Adipocyte (in vitro differentiated cells): Measurements from ENCODE around the gene RNF111.
A peak's percentile ranks its signal among the peaks of the same experiment; 100 is the strongest.
"Not testable (repeated sequence)": the region's sequence is repeated elsewhere in the genome, so short reads cannot be mapped to it uniquely, and the experiment has no call there.

Experiments
- DNase-seq: peaks from one replicate; pipeline ENCODE4 v3.0.0-alpha.2; 2015; ENCODE audit warnings: low read depth
- H3K27me3 ChIP-seq: replicated peaks from 2 replicates; pipeline ENCODE4 v1.7.0; 2013; ENCODE audit warnings: mild to moderate bottlenecking, low read length, moderate library complexity; ENCODE audit not compliant: control insufficient read depth, insufficient read depth
- H3K36me3 ChIP-seq: 2 replicates; pipeline ENCODE4 v1.7.0; 2013; ENCODE audit warnings: low read length, mild to moderate bottlenecking, moderate library complexity; ENCODE audit not compliant: control insufficient read depth, insufficient read depth, severe bottlenecking
- H3K4me1 ChIP-seq: 2 replicates; pipeline ENCODE4 v1.7.0; 2013; ENCODE audit warnings: mild to moderate bottlenecking, low read length, moderate library complexity; ENCODE audit not compliant: control insufficient read depth, insufficient read depth
- H3K4me3 ChIP-seq: 2 replicates; pipeline ENCODE4 v1.7.0; 2013; ENCODE audit warnings: mild to moderate bottlenecking, low read length, moderate library complexity
- H3K9ac ChIP-seq: 2 replicates; pipeline ENCODE4 v1.7.0; 2013; ENCODE audit warnings: mild to moderate bottlenecking, low read length, moderate library complexity
- H3K9me3 ChIP-seq: 2 replicates; pipeline ENCODE4 v1.7.0; 2013; ENCODE audit warnings: mild to moderate bottlenecking, low read length, moderate library complexity; ENCODE audit not compliant: control insufficient read depth

RNF111 gene

DNA sequence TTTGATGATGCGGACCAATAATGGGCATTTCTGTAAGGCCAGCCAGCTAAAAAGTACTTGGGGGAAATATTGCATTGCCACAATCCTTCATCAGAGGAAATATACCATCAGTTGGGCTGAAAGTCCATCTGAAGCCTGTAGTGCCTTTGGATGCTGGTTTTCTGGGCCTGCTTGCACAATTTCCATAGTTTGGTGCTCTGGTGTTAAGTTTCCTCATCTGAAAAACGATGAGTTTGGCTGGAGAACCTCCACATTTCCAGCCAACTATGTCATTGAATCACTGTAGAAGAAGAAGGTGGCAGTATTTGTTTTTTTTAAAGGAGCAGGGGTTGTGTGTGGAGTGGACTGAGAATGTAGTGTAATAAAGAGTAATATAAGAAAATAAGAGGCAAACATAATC lies 127.6 kb downstream of the RNF111 start:
- DNase-seq = peak; percentile 6
- Histone ChIP-seq H3K27me3 (no peaks in the 10 kb centered on the region), H3K9ac (no peak overlapping the region), H3K36me3 (peaks cover 13% of the 10 kb centered on the region), H3K4me3 (no peak overlapping the region), H3K4me1 (no peaks in the 10 kb centered on the region), H3K9me3 (no peaks in the 10 kb centered on the region)

DNA sequence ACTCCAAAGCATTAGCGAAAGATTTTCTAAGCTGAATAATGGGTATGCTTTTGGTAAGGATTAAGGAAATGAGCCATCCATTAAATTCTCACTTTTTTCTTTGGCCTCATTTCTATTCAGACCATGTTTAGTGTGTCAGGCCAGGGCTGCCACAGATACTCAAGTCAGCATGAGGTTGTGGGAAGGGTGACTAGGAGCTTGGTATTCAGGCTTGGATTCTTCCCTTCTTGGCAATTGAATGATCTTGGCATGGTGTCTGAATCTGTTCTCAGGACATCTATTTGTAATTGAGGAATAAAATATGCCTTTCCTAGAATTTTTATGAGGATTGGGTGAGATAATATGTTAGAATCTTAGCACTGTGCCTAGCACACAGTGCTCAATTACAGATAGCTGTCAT lies 128.7 kb downstream of the RNF111 start:
- Histone ChIP-seq H3K4me1 (no peaks in the 10 kb centered on the region), H3K9ac (no peak overlapping the region), H3K36me3 (peaks cover 13% of the 10 kb centered on the region), H3K27me3 (no peaks in the 10 kb centered on the region), H3K4me3 (no peak overlapping the region), H3K9me3 (no peaks in the 10 kb centered on the region)
- DNase-seq = no peak

DNA sequence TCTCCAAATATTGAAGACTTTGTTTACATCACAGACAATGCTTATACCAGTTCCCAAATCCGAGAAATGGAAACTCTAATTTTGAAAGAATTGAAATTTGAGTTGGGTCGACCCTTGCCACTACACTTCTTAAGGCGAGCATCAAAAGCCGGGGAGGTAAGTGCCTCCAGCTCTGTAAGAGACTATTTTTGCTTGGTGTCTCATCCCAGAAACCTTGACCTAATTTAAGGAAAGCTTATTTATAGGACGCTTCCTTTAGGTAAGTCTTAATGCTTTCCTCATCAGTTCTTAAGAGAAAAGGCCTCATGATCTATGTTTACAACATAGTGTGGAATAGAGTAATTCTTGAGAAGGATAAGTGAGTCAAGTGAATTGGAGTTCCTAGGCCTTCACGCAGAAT lies 129.3 kb downstream of the RNF111 start:
- Histone ChIP-seq H3K9me3 (no peaks in the 10 kb centered on the region), H3K36me3 (peaks cover 13% of the 10 kb centered on the region)

DNA sequence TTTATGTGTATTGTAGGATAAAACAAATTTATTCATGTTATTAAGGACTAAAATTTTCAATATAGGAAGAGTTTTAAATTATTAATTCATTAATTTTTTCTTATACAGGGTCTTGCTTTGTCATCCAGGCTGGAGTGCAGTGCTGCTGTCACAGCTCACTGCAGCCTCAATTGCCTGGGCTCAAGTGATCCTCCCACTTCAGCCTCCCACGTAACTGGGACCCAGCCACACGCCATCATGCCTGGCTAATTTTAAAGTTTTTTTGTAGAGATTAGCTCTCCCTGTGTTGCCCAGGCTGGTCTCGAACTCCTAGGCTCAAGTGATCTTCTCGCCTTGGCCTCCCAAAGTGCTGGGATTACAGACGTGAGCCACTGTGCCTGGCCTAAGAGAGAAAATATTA lies 132.2 kb downstream of the RNF111 start:
- DNase-seq = no peak
- Histone ChIP-seq H3K27me3 (no peaks in the 10 kb centered on the region), H3K4me3 (no peak overlapping the region), H3K9me3 (no peaks in the 10 kb centered on the region), H3K9ac (no peak overlapping the region), H3K4me1 (no peaks in the 10 kb centered on the region), H3K36me3 (peaks cover 12% of the 10 kb centered on the region)

More for the DNA sequence above, 129.3 kb downstream of the RNF111 start:
- H3K9ac ChIP-seq = no peak overlapping the region
- H3K27me3 ChIP-seq = no peaks in the 10 kb centered on the region
- H3K4me3 ChIP-seq = no peak overlapping the region
- DNase-seq = no peak
- H3K4me1 ChIP-seq = no peaks in the 10 kb centered on the region

DNA sequence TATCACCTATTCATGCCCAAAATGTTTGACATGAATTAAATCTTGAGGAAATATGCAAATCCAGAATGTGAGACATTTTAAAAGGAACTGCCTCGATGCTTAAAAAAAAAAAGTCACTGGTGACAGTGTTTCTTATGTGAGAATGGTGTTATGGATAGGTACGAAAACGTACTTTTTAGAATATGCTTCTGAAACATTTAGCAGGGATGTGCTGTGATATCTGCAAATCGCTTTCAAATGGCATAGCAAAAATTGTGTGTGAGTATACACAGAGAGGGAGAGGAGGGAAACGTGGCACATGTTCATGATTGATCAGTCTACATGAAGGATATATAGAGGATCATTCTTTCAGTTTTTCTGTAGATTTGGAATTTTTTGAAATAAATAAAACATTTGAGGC lies 133.5 kb downstream of the RNF111 start:
- H3K27me3 ChIP-seq = no peaks in the 10 kb centered on the region
- H3K4me3 ChIP-seq = no peak overlapping the region
- no peak for DNase-seq
- H3K36me3 ChIP-seq = peaks cover 9% of the 10 kb centered on the region
- no peaks in the 10 kb centered on the region for H3K4me1 ChIP-seq
- H3K9me3 ChIP-seq = no peaks in the 10 kb centered on the region
- H3K9ac ChIP-seq = no peak overlapping the region

DNA sequence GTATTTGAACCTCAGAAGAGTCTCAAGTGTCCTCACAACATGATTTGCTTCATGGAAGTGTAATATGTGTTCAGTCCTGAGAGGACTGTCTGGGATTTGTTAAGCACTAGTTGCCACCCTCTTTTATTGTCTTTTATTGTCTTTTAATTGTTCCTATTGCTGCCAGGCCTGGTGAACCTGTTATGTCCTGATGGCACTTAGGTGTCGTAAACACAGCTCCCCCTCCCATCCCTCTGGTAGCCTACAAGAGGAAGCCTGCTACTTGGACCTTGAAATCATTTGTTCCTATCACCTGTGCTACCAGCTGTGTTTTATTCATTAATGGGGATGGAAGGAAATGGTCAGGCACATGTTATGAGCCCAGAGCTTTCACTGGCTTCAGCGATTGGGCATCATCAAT lies 136.8 kb downstream of the RNF111 start:
- Histone ChIP-seq H3K4me3 (no peak overlapping the region), H3K9ac (no peak overlapping the region), H3K27me3 (no peaks in the 10 kb centered on the region), H3K9me3 (peaks cover 2% of the 10 kb centered on the region), H3K4me1 (no peaks in the 10 kb centered on the region), H3K36me3 (no peaks in the 10 kb centered on the region)
- no peak for DNase-seq

DNA sequence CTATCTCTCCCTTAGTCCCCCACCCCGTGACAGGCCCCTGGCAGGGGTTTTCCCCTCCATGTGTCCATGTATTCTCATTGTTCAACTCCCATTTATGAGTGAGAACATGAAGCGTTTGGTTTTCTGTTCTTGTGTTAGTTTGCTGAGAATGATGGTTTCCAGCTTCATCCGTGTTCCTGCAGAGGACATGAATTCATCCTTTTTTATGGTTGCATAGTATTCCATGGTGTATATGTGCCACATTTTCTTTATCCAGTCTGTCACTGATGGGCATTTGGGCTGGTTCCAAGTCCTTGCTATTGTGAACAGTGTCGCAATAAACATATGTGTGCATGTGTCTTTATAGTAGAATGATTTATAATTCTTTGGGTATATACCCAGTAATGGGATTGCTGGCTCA lies 138.2 kb downstream of the RNF111 start:
- H3K4me3 ChIP-seq, H3K27me3 ChIP-seq, DNase-seq, H3K4me1 ChIP-seq, H3K36me3 ChIP-seq, H3K9ac ChIP-seq, H3K9me3 ChIP-seq: not testable (repeated sequence)

DNA sequence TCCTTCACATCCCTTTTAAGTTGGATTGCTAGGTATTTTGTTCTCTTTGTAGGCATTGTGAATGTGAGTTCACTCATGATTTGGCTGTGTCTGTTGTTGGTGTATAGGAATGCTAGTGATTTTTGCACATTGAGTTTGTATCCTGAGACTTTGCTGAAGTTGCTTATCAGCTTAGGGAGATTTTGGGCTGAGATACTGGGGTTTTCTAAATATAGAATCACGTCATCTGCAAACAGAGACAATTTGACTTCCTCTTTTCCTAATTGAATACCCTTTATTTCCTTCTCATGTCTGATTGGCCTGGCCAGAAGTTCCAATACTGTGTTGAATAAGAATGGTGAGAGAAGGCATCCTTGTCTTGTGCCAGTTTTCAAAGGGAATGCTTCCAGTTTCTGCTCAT lies 139.8 kb downstream of the RNF111 start:
- H3K9me3 ChIP-seq, H3K36me3 ChIP-seq, H3K9ac ChIP-seq, H3K4me1 ChIP-seq, H3K4me3 ChIP-seq, DNase-seq, H3K27me3 ChIP-seq: not testable (repeated sequence)

DNA sequence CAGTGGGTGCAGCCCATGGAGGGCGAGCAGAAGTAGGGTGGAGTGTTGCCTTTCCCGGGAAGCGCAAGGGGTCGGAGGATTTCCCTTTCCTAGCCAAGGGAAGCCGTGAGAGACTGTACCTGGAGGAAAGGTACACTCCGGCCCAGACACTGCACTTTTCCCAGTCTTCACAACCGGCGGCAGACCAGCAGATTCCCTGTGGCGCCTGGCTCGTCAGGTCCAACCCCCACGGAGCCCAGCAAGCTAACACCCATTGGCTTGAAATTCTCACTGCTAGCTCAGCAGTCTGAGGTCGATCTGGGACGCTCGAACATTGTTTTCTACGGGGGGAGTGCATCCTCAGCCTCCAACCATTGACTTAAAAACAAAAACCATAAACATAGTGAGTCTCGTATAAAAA lies 144.0 kb downstream of the RNF111 start:
- H3K4me1 ChIP-seq = no peaks in the 10 kb centered on the region
- DNase-seq = no peak
- no peak overlapping the region for H3K9ac ChIP-seq
- no peaks in the 10 kb centered on the region for H3K27me3 ChIP-seq
- H3K9me3 ChIP-seq = peaks cover 9% of the 10 kb centered on the region
- no peak overlapping the region for H3K4me3 ChIP-seq
- H3K36me3 ChIP-seq = peaks cover 45% of the 10 kb centered on the region

DNA sequence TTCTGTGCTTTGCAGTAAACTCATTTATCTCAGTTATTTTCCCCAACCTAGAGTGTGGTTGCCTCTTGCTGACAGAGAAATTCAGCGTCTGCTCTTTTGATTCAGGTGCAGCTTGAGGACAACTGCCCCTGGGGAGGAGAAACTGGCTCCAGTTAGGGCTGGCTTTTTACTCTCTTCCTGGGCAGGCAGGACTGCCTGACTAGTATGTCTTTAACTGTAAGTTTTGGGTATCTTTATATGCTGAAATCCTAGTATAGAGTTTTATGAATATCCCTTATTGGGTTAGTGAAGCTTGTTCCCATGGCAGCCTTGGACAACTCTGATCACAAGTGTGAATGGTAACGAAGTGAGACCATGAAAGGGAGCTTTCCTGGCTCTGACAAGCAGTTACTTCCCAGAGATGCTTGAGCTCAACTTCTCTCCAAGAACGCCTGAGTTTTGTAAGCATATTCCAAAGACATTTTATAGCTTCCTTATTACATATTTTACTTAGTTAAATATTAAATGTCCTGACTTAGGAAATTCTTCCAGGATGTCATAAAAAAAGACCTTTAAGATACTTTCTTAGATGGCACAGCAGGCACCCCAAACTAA lies 144.6 kb downstream of the RNF111 start:
- no peaks in the 10 kb centered on the region for H3K4me1 ChIP-seq
- no peak for DNase-seq
- no peaks in the 10 kb centered on the region for H3K27me3 ChIP-seq
- H3K36me3 ChIP-seq = peaks cover 51% of the 10 kb centered on the region
- no peak overlapping the region for H3K9ac ChIP-seq
- no peak overlapping the region for H3K4me3 ChIP-seq
- H3K9me3 ChIP-seq = peaks cover 9% of the 10 kb centered on the region

DNA sequence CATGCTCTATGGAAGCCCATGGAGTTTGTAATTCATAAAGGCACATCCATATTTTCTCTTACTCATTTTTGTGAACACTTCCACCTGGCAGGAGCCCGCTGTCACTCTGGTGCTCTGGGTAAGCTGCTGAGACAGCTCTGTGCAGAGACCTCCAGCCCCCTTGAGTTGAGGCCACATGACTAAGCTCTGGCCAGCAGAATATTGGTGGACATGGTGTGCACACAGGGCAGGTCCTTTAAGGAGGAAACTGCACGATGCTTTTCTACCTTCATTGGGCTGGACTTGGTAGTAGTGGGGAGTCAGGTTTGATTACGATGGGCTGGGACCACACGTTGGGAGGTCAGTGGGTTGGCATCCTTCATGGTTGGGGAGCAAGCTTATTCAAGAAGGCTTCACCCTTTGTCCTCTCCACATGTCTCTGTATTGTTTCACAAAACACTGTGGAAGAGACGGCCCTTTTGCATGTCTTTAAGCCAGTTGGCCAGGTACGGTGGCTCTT lies 146.5 kb downstream of the RNF111 start:
- DNase-seq = no peak
- Histone ChIP-seq H3K9ac (no peak overlapping the region), H3K4me3 (no peak overlapping the region), H3K36me3 (peaks cover 68% of the 10 kb centered on the region), H3K9me3 (peaks cover 7% of the 10 kb centered on the region), H3K27me3 (no peaks in the 10 kb centered on the region), H3K4me1 (no peaks in the 10 kb centered on the region)

DNA sequence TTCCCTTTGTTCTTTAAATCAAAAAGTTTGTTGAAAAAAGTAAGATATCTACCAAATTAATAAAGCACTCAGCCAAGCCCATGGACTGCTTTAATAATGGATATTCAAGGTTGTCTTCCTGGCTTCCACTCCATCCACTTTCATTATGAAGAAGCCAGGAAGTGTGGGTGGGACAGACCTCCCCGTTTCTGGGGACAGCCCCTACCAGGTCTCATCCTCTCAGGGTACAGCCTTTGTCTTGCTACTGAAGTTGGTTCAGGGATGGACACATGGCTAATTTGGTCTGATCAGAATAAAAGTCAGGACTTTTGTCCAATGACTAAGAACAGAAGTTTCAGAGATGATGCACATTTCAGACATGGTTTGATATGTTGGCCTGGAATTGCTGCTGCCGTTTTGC lies 150.1 kb downstream of the RNF111 start:
- no peaks in the 10 kb centered on the region for H3K9me3 ChIP-seq
- DNase-seq = no peak
- H3K4me1 ChIP-seq = peaks cover 13% of the 10 kb centered on the region
- H3K9ac ChIP-seq = no peak overlapping the region
- H3K4me3 ChIP-seq = no peak overlapping the region
- no peaks in the 10 kb centered on the region for H3K27me3 ChIP-seq
- H3K36me3 ChIP-seq = peaks cover 84% of the 10 kb centered on the region
